ENCODE results near the gene PLA2G6. TPM values are rescaled to one million over a fixed set of nuclear protein-coding genes. Genes with fewer than 3 reads are reported as not detected.

PLA2G6 gene
- total RNA-seq, 2 donors from 2014 or later, result 60.6 to 60.7 TPM

GRCh38 chr22:38086001-38086845 is 95.4 kb downstream of the PLA2G6 start:
- Mint-ChIP-seq H3K9me3 (no peaks in the 10 kb centered on the region), H3K27ac (no peak overlapping the region), H3K4me3 (no peak overlapping the region), H3K4me1 (peaks cover 4% of the 10 kb centered on the region), H3K27me3 (ENCODE audit: insufficient read depth) (peaks cover 40% of the 10 kb centered on the region), H3K36me3 (ENCODE audit: low read depth) (no peaks in the 10 kb centered on the region)
- H3K27ac ChIP-seq (ENCODE audit: low read depth, low read length), result no peak overlapping the region
- H3K4me3 ChIP-seq (ENCODE audit: low read length), result no peak overlapping the region
- no peaks in the 10 kb centered on the region for H3K9me3 ChIP-seq (ENCODE audit: control insufficient read depth, low read length)
- TF ChIP-seq, protein P1, sequence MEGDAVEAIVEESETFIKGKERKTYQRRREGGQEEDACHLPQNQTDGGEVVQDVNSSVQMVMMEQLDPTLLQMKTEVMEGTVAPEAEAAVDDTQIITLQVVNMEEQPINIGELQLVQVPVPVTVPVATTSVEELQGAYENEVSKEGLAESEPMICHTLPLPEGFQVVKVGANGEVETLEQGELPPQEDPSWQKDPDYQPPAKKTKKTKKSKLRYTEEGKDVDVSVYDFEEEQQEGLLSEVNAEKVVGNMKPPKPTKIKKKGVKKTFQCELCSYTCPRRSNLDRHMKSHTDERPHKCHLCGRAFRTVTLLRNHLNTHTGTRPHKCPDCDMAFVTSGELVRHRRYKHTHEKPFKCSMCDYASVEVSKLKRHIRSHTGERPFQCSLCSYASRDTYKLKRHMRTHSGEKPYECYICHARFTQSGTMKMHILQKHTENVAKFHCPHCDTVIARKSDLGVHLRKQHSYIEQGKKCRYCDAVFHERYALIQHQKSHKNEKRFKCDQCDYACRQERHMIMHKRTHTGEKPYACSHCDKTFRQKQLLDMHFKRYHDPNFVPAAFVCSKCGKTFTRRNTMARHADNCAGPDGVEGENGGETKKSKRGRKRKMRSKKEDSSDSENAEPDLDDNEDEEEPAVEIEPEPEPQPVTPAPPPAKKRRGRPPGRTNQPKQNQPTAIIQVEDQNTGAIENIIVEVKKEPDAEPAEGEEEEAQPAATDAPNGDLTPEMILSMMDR (conservative IDR thresholded peaks at IDR 0.05), result no peak
- no peaks in the 10 kb centered on the region for H3K36me3 ChIP-seq (ENCODE audit: control insufficient read depth, insufficient read depth, low read length)
- H3K9ac ChIP-seq (ENCODE audit: extremely low read depth, low read length, poor library complexity, severe bottlenecking), result no peak overlapping the region
- peak; percentile 72 for DNase-seq
- peaks cover 15% of the 10 kb centered on the region for H3K27me3 ChIP-seq (ENCODE audit: control insufficient read depth, insufficient read depth, low read length, poor library complexity, severe bottlenecking)
- H3K4me1 ChIP-seq (ENCODE audit: control insufficient read depth, insufficient read depth, low read length), result peaks cover 7% of the 10 kb centered on the region
- 87 to 91% methylated on average over 11 to 22 of the region's 25 CpGs for WGBS, 2 experiments (ENCODE audit: insufficient coverage in 1 of 2, insufficient read length in 1 of 2)

DNA sequence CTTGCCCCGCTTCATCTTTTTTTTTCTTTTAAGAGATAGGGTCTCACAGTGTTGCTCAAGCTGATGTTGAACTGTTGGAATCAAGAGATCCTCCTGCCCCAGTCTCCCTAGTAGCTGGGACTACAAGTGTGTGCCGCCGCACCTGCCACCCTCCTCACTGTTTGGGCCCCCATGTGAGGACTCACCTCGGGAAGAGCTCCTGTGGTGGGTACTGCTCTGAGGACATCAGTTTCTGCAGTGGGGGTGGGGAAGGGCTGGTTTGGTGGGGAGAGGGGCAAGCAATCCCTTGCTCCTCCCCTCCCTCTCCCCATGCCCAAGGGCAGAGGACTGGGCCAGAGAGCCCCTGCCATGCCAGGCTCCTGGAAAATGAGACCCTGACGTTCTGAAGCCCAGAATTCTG is 96.1 kb downstream of the PLA2G6 start:
- no peak overlapping the region for H3K27ac Mint-ChIP-seq
- no peaks in the 10 kb centered on the region for H3K36me3 Mint-ChIP-seq (ENCODE audit: low read depth)
- Histone ChIP-seq H3K9me3 (ENCODE audit: control insufficient read depth, low read length) (no peaks in the 10 kb centered on the region), H3K36me3 (ENCODE audit: control insufficient read depth, insufficient read depth, low read length) (no peaks in the 10 kb centered on the region), H3K4me1 (ENCODE audit: control insufficient read depth, insufficient read depth, low read length) (peaks cover 7% of the 10 kb centered on the region), H3K27ac (ENCODE audit: low read depth, low read length) (no peak overlapping the region), H3K9ac (ENCODE audit: extremely low read depth, low read length, poor library complexity, severe bottlenecking) (no peak overlapping the region), H3K4me3 (ENCODE audit: low read length) (no peak overlapping the region), H3K27me3 (ENCODE audit: control insufficient read depth, insufficient read depth, low read length, poor library complexity, severe bottlenecking) (peaks cover 21% of the 10 kb centered on the region)
- WGBS, 2 experiments (ENCODE audit: insufficient coverage in 1 of 2, insufficient read length in 1 of 2), result 62% methylated on average over 5 of the region's 5 CpGs; no CpG with 5 or more reads in 1 of the 2 experiments
- TF ChIP-seq, protein P1 (conservative IDR thresholded peaks at IDR 0.05), result no peak
- DNase-seq, result no peak
- H3K27me3 Mint-ChIP-seq (ENCODE audit: insufficient read depth), result peaks cover 39% of the 10 kb centered on the region
- H3K9me3 Mint-ChIP-seq, result no peaks in the 10 kb centered on the region
- peaks cover 4% of the 10 kb centered on the region for H3K4me1 Mint-ChIP-seq
- no peak overlapping the region for H3K4me3 Mint-ChIP-seq

DNA sequence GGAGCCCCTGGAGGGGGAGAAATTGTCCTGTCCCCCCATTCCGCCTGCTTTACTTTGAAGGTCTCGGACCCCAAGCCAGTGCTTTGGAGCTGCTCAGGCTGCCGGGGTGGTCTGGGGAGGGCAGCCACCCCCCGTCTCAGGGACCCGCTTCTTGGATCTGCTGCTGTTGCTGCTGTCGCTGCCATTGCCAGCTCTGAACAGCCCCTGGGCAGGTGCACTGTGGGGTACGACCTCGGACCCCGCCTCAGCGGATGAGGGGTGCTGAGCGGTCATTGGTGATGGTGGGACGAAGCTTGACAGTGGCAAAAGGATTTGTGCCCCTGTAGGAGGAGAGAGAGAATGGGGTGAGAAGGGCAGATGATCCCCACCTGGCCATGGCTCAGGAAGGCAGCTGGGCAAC is 96.6 kb downstream of the PLA2G6 start:
- no peak overlapping the region for H3K4me3 Mint-ChIP-seq
- H3K9me3 ChIP-seq (ENCODE audit: control insufficient read depth, low read length), result no peaks in the 10 kb centered on the region
- H3K9ac ChIP-seq (ENCODE audit: extremely low read depth, low read length, poor library complexity, severe bottlenecking), result no peak overlapping the region
- H3K27me3 ChIP-seq (ENCODE audit: control insufficient read depth, insufficient read depth, low read length, poor library complexity, severe bottlenecking), result peaks cover 25% of the 10 kb centered on the region
- H3K4me3 ChIP-seq (ENCODE audit: low read length), result no peak overlapping the region
- no peaks in the 10 kb centered on the region for H3K36me3 ChIP-seq (ENCODE audit: control insufficient read depth, insufficient read depth, low read length)
- DNase-seq, result no peak
- TF ChIP-seq, protein P1 (conservative IDR thresholded peaks at IDR 0.05), result no peak
- no peaks in the 10 kb centered on the region for H3K36me3 Mint-ChIP-seq (ENCODE audit: low read depth)
- H3K27ac ChIP-seq (ENCODE audit: low read depth, low read length), result no peak overlapping the region
- H3K4me1 ChIP-seq (ENCODE audit: control insufficient read depth, insufficient read depth, low read length), result peaks cover 7% of the 10 kb centered on the region
- H3K9me3 Mint-ChIP-seq, result no peaks in the 10 kb centered on the region
- H3K27ac Mint-ChIP-seq, result no peak overlapping the region
- WGBS, 2 experiments (ENCODE audit: insufficient coverage in 1 of 2, insufficient read length in 1 of 2), result 91 to 94% methylated on average over 4 to 12 of the region's 12 CpGs
- peaks cover 4% of the 10 kb centered on the region for H3K4me1 Mint-ChIP-seq
- peaks cover 40% of the 10 kb centered on the region for H3K27me3 Mint-ChIP-seq (ENCODE audit: insufficient read depth)
